Stimulated activated CD4-positive, alpha-beta T cell treated with anti-CD3 and anti-CD28 coated beads, Interleukin-1b, Interleukin-23, amount 100 ng/mL, for 24 hours (primary cell): ENCODE results near the gene PLA2G7.
A peak's percentile ranks its signal among the peaks of the same experiment; 100 is the strongest.
"Not testable (repeated sequence)": the region's sequence is repeated elsewhere in the genome, so short reads cannot be mapped to it uniquely, and the experiment has no call there.

Source experiments
- DNase-seq, 4 experiments: peaks; one replicate each; pipeline ENCODE4 v3.0.0-alpha.2; 2020; ENCODE audit warnings: low read depth in 4 of 4, low spot score in 1 of 4

Gene PLA2G7

DNA sequence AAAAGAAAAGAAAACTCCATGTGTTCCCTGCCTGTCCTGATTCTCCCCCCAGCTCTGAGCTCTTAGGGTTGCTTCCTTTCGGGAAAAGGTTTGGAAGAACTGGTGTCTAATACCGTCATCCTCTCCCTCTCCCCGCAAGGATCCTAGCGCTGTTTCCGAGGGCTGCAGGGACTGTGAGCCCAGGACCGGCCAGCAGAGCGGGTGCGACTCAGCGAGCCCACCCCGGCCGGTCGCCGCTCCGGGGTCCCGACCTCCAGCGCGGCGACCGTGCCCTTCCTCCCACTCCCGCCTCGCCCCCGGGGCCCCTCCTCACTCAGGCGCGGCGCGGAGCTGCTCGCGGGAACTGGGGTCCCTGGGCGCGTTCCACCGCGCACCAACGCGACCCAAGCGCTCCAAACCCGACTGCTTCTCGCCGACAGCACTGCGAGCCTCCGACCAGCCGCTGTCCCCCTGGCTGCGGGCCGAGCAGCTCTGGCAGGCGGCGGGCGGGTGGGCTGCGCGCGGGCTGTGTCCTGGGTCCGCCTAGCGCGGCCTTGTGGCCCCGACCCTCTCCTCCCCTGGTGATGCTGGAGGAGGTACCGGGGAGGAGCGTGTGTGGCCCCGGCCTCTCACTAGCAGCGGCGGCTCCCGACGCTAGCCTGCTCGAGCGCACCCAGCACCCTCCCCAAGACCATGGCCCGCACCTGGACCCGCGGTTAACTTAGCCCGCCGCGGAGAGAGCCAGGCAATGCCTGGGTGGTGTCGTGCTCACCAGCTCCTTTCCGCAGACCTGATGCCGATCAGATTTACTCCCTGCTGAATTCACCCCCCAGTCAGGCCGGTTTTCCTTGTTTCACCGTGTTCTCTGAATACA lies at the start of gene PLA2G7:
Gene PLA2G7 (minus strand): TSS at position 509 of the 853 bp plus-strand sequence. CDS start 12,484 bp downstream, outside the sequence.
- no peak for DNase-seq

DNA sequence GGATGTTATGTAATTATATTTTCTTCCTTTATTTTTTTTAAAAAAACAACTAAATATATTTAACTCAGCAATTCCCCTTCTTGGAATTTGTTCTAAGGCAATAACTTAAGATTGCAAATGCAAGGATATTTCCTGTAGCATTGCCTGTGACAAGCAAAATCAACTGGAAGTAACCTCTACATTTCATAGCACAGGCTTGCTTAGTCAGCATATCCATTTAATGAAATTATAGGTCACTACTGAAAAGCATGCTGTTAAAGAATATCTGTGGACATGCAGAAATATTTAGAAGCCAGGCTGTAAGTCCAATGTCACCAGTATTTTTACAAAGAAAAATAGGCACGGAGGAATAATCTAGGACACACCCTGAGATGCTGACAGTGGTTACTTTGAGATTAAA lies 49.4 kb upstream of the PLA2G7 start:
- DNase-seq = no peak

DNA sequence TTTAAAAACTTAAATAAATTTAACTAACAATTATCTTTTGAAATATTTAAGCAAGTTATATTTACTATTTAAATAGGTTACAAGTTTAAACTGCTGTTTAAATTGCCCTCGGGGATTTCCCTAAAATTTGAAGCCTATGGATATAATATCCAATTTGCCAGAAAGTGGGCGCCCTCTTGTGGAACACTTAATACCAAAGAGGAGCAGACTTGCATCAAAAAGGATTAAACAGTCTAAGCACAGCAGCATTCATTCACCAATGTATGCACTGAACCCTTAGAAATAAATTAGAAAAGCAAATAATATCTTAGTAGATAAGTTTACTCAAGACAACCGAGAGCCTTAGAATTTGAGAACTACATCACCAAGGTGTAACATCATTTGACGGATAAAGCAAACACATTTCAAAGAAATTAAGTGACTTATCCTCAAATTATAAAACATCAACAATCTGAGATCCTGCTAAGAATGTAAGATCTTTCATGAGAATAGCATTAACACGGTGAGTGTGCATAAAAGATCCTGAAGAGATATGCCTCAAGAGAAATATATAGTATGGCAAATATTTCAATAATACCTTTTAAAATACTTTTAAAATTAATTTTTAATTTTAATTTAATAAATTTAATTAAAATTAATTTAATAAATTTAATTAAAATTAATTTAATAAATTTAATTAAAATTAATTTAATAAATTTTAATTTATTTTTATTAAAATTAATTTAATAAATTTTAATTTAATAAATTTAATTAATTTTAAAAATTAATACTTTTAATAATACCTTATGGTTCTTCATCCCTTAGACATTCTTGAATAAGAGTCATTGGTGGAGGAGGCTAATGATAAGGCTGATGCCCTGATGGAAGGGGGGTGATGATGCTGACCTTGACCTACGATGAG lies 46.6 kb upstream of the PLA2G7 start:
- DNase-seq = peak in 2 of 4 experiments; percentile 2 to 13

DNA sequence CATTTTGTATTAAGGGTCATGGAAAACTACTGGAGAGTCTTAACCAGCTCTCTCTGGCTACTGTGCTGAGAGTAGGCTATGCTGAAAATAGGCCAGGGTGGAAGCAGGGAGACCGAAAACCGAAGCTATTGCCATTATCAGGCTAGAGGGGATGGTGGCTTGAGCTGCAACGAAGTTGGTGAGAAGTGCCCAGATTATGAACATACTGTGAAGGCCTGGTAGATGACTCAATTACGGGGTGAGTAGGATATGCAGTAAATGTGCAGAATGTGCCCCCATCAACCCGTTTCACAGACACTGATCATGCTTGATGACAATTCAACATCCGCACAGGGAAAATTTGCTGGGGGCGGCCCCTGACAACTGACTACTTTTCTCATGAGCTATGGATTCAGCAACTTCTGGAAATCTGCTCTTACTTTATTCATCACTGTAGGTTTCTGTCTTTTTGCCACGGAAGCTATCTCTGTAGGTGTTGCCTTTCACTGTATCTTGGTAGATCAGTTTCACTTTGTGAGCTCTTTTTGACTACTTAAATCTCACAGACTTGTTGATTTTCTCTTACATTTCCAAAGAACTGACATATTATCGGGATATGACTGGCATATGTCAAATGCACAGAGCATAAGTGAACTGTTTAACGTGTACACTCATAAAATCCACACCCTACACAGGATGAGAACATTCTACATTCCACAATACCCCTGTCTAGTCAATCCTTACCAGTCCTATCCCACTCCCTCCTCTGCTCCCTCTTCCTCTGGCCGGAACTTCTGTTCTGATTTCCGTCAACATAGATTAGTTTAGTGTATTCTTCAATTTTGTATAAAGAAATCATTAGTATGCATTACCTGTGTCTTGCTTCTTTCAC lies 42.5 kb upstream of the PLA2G7 start:
- DNase-seq = no peak

DNA sequence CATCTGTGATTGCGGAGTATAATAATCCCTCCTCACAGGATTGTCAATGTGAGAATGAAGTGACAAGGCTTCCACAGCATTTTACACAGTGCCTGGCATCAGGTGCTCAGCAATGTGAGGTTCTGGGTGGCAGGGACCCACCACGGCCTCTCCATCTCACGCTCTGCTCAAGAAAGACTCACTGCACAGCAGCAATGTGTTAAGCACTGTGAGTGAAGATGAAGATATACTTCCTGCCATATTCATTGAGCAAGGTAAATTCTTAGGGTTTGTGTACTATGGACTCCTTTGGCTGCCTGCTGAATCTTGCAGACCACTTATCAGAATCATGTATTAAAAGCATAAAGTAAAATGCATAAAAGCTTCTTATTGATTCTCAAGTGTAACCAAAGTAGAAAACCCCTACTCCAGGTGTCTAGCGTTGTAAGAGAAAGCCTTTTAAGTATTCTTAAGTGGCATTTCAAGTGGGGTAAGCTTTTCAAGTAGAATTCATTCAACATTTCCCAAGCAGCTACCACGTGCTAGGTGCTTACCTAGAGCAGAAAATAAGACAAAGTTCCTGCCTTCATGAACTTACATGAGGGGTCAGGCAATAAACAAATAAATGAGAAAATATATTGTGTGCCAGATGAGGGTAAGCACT lies 41.0 kb upstream of the PLA2G7 start:
- DNase-seq = no peak

DNA sequence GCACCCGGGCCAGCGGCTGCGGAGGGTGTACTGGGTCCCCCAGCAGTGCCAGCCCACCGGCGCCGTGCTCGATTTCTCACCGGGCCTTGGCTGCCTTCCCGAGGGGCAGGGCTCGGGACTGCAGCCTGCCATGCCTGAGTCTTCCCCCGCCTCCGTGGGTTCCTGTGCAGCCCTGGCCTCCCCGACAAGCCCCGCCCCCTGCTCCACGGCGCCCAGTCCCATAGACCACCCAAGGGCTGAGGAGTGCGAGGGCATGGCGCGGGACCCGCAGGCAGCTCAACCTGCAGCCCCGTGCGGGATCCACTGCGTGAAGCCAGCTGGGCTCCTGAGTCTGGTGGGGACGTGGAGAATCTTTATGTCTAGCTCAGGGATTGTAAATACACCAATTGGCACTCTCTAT lies 39.6 kb upstream of the PLA2G7 start:
- DNase-seq = not testable (repeated sequence)

DNA sequence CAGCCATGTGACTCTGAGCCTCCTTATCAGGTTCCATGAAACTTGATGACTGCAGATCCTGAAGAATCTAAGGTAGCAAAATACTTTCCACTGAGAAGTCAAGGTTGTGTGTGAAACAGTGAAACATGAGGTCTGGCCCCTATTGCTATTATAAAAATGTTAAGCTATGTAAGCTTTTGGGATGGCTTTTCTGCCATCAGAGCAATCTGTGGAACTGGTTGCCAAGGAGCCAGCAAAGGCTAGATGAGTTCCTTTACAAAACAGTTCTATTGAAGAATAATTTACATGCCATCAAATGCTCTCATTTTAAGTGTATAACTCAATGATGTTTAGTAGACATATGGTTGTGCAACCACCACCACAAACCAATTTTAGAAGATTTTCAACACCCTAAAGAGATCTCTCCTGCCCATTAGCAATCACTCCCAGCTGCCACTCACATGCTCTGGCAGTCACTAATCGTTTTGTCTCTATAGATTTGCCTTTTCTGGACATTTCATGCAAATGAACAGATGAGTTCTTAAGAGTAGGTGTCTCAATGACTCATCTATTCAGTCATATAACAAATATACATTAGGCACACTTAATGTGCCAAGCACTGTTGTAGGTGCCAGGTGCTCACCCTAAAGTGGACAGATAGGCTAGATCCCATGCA lies 38.2 kb upstream of the PLA2G7 start:
- no peak for DNase-seq

DNA sequence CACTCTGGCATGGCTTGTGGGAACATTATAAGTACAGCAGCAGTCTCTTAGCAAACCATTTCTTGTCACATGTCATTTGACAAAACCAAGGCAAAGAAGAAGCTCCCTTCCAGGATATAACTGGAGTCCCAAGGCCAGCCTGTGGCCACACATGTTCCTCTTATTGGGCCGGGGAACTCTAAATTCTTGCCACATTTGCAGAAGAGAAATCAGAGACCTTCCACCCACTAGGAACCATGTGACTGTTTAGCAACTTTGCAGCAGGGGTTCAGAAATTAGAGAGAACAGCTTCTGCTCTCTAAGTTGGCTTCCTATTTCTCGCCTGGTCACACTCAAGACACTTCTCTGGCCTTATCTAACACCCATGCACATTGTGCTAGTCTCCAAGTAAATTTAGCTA lies 37.6 kb upstream of the PLA2G7 start:
- no peak for DNase-seq

DNA sequence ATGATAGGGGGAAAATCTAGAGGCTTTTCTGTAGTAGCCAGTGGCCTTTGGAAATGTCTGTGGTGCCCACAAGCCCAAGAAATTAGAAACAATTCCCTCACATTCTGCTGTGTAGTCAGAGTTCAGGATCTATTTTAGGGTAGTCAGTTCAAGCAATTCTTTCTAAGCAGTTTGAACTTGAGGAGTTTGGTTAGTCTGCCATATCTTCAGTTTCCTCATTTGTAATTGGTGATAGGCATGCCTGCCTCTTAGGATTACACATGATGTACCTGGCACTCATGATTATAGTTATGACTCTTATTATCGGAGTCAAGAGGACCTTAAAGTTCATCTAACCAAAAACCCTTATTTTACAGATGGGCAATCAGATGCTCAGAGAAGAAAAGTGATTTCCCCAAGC lies 36.8 kb upstream of the PLA2G7 start:
- DNase-seq = no peak

DNA sequence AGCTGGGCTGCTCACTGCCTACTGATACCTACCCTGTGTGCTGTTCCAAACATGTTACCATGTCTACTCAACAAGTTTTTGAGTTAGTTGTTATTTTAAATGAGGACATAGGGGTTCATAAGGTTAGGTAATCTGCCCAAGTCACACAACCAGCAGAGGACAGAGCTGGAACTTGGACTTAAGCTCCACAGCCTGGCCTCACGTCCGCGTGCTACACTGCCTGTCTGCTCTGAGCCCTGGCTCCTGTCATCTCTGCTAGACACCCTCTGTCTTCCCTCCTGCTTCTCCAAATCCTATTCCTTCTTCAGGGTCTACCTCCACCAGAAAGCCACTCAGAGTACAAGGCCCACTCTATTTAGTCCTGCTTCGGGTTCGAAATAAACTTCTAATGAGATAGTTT lies 29.8 kb upstream of the PLA2G7 start:
- DNase-seq = no peak

DNA sequence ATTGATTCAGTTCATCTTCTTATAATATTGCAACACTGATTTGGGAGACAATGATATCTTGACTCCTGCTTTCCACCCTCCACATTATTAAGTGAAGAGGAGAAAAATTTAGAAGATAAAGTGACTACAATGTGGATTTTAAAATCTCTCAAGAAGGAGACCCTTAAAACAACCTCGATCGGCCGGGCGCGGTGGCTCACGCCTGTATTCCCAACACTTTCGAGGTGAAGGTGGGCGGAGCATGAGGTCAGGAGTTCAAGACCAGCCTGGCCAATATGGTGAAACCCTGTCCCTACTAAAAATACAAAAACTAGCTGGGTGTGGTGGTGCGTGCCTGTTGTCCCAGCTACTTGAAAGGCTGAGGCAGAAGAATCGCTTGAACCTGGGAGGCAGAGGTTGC lies 29.1 kb upstream of the PLA2G7 start:
- DNase-seq = not testable (repeated sequence)

DNA sequence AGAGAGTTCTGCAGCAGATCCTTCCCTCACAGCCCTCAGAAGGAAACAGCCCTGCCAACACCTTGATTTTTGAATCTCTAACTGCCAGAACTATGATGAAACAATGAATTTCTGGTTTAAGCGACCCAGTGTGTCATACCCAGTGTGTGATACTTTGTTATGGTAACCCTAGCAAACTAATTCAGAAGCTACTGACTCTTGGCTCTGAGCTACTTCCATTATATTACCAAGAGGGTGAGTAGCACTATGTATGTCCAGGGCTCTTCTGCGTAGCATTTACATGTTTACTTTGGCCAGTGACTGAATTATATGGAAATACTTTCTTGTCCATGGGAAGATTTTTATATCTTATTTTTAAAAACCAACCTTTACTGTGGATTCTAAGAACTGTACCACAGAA lies 28.3 kb upstream of the PLA2G7 start:
- DNase-seq = no peak

DNA sequence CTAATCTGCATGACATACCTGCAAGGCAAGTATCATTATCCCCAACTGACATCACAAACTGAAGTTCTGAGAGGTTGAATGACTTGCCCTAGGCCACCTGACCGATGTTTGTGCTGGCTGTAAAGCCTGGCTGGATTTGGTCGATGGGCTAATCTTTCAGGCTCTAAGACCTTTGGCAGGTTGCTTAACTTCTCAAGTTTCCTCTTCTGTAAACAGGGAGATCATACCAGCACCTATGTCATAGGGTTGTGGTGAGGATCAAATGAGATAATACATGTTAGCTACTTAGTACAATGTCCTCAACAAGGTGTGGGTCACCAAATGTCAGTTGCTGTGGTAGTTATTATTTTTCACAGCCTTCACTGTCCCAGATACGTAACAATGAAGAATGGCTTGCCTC lies 25.8 kb upstream of the PLA2G7 start:
- no peak for DNase-seq

DNA sequence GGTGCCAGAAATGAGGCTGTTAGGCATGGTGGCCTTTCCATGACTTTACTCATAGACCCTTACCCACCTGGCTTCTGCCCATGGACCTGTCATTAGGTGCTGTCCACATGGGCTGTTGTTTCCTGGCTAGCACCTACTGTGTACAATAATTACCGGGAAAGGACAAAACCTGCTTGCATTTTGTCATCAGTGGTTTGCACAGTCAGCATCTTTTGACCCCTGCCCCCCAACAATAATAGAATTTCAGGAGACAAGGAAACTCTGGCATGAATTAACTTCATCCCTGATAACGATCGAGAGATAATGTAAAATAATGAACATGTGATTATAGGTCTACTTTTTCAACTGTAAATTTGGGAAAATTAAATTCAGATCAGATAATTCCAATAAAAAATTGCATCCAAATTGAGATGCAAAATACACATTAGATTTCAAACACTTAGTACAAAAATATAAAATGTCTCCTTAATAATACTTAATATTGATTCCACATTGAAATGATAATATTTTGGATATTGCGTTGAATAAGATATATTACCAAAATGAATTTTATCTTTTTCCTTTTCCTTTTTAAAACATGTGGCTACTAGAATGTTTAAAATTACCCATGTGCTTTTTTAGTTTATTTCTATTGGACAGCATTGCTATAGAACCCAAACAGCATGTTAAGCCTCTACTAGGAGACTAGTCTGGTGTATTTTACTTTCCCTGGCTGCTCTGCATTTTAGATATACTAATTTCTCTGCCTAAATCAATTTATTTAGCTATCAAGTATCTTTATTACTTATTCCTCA lies 24.0 kb upstream of the PLA2G7 start:
- no peak for DNase-seq

DNA sequence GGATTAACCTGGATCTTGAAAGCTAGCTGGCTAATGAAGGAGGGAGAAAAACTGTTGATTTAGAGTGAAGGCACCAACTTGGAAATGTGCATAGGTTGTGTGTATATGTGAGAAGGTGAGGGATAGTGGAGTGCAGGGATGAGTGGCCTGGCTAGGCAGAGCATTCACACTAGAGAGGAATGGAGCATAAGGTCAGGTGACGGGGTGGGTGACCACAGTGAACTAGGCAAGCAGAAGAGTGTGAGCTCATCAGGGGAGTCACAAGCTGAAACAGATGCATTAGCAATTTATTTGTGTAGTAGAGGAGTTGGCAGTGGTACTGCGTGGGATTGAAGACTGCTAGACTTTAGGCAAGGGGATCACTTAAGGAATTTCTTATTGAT lies 22.0 kb upstream of the PLA2G7 start:
- no peak for DNase-seq

DNA sequence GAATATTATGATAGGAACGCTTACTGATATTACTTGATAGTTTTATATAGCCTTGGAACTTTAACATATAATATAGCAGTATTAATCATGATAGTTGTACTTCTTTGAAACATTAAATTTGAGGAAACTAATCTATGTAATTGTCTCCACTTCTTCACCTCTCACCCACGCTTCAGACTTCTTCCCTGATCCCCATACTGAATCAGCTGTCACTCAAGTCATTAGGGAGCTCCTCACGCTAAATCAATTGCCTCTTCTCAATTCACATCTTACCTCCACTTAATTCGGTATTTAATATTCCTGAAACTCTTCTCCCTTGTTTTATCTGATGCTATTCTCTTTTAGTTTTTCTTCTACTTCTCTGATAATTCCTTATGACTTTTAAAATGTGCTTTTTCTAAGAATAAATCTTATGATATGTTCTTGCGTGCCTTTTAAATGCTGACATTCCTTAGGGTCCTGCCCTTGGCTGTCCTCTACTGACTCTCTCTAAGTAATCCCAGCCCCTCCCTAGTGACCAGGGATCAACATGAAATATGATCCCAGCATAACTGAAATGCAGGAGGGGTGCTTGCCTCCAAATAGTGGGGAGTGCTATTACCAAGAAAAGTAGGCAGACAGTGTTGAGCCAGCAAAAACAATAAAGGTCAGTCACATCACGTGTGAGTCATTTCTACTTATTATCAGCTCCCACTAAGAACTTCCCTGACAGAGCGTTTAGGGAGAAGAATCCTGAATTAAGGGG lies 21.5 kb upstream of the PLA2G7 start:
- DNase-seq = no peak

DNA sequence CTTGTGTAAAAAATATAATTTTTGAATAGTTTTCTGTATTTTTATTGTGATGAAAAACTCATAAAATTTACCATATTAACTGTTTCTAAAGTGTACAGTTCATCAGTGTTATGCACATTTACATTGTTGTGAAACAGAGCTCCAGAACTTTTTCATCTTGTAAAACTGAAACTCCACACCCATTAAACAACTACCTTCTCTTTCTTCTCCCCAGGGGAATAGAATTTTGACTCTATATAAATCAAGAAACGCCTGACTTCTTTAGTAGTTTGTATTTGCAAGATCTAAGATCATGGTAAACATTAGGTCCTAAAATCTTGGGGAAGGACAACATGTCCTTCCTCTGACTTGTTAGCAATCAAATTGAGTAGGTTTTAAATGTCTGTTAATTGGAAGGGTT lies 20.7 kb upstream of the PLA2G7 start:
- DNase-seq = no peak

DNA sequence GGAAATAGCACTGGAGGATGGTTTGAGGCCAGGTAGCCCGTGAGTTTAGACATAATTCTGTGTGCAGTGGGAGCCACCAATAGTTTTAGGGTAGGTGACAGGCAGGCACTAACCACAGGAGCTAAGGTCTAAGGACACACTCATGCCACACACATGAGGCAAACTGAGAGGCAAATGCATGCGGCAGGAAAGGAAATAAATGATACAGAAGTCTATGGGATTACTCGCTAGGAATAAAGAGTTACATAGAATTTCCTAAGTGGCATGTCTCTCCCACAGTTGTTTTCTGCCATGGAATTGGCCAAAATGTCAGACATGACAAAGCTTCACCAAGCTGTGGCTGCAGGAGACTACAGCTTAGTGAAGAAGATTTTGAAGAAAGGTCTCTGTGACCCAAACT lies 16.5 kb upstream of the PLA2G7 start:
- no peak for DNase-seq

DNA sequence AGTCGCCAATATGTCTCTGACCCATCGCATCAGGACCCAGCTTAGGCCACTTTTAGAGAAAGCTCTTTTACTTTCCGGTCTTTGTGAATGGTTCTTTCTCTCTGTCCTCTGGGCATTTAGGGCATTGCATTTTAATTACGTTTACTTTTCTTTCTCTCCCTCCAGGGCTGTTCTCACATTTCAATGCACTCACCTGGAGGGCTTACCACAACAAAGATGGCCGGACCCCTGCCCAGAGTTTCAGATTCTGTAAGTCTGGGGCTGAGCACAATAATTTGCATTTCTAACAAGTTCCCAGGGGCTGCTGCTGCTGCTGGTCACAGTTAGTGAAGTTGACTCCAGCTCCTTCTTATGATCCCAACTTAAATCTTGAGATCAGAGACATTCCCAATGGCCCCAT lies 14.6 kb upstream of the PLA2G7 start:
- DNase-seq = no peak
